ENCODE measurements around the gene ETV1.

GRCh38 chr7:14018751-14019150 lies 29.3 kb upstream of the ETV1 start:
- TF ChIP-seq POLR2A (IDR thresholded peaks at IDR 0.05; ENCODE audit: low read depth, low read length) (no peak), POLR2AphosphoS5 (IDR thresholded peaks at IDR 0.05; ENCODE audit: low read depth, low read length) (no peak)

Data from GM12891 (cell line).